Astrocyte (in vitro differentiated cells and primary cell): ENCODE data around the gene ADRA2B.

Experiments used
- CTCF ChIP-seq: IDR thresholded peaks from 2 replicates; pipeline ENCODE4 v1.5.1; 2011; ENCODE audit warnings: low read depth, mild to moderate bottlenecking, inconsistent platforms, low read length, moderate library complexity; ENCODE audit not compliant: insufficient read depth
- EZH2 ChIP-seq: IDR thresholded peaks from 2 replicates; pipeline ENCODE4 v1.6.1; 2012; ENCODE audit warnings: mild to moderate bottlenecking, low read length, inconsistent platforms; ENCODE audit not compliant: insufficient read depth

- TF ChIP-seq CTCF, result no peak
- TF ChIP-seq EZH2, result no peak
These were observed 47.5 kb upstream of the ADRA2B start for GRCh38 chr2:96163768-96164429.
